MM.1S (cell line): ENCODE results near the gene NUTM1.

Experiments
- EZH2 ChIP-seq: fragments of 300-600 bp; sonication (generic); optimal IDR thresholded peaks from 2 replicates; pipeline ENCODE3; 2017; ENCODE audit warnings: low read depth, mild to moderate bottlenecking, antibody characterized with exemption, low read length, mixed read lengths
- EZH2phosphoT487 ChIP-seq: fragments of 300-600 bp; sonication (generic); IDR thresholded peaks from 2 replicates; pipeline ENCODE4 v1.6.1; 2018; ENCODE audit warnings: antibody characterized with exemption, low read length
- TF ChIP-seq, protein P1 (sequence below): fragments of 300-600 bp; sonication (generic); IDR thresholded peaks from 2 replicates; pipeline ENCODE4 v1.5.1; 2016; ENCODE audit warnings: antibody characterized with exemption, low read length, mixed read lengths

DNA sequence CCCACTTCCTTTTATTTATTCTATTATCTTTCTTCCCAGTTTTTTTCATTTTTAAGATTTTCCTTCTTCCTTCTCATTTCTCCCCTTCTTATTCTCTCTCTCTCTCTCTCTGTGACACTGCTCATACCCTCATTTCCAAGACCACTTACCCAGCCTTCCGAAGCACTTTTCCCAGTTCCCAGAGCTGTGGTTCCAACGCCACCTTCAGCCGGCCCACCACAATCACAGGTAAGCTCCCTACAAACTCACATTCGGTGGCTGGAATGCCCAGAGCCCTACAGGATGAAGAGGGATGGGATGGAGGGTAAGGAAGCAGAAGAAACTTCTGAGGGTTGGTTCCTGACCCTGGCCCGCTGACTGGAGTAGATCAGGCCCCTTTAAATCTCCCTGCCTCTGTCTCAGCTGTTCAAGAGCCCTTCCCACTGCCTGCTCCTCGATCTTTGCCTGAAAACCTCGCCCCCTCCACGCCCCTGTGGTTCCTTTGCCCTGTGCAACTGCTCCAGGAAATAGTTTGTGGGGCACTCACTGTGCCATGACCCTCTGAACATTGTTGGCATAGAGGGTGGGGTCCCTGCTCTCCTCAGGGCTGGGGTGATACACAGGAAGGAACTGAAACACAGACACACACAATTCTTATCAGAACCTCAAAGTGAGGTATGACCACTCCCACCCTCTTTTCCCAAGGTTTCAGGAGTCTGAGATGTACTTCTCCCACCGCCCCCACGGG lies 19.1 kb downstream of the NUTM1 start:
- TF ChIP-seq, protein P1, sequence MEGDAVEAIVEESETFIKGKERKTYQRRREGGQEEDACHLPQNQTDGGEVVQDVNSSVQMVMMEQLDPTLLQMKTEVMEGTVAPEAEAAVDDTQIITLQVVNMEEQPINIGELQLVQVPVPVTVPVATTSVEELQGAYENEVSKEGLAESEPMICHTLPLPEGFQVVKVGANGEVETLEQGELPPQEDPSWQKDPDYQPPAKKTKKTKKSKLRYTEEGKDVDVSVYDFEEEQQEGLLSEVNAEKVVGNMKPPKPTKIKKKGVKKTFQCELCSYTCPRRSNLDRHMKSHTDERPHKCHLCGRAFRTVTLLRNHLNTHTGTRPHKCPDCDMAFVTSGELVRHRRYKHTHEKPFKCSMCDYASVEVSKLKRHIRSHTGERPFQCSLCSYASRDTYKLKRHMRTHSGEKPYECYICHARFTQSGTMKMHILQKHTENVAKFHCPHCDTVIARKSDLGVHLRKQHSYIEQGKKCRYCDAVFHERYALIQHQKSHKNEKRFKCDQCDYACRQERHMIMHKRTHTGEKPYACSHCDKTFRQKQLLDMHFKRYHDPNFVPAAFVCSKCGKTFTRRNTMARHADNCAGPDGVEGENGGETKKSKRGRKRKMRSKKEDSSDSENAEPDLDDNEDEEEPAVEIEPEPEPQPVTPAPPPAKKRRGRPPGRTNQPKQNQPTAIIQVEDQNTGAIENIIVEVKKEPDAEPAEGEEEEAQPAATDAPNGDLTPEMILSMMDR: no peak
- TF ChIP-seq EZH2: no peak
- no peak for TF ChIP-seq EZH2phosphoT487
